Panc1 (cell line): ENCODE data around the gene CENPP. TPM values are rescaled to one million over a fixed set of nuclear protein-coding genes. Genes with fewer than 3 reads are reported as not detected.

ENCODE experiments used
- ATAC-seq: fragments of 200-7000 bp; cut with Tn5 transposase; 2 replicates; pipeline ENCODE4 v1.9.1; 2020; ENCODE audit warnings: mild to moderate bottlenecking, moderate library complexity
- BruUV-seq: library from RNA; stranded (reverse); fragments of 400-500 nt; replicated peaks from 2 replicates; lab custom pipeline; 2021; lab: Mats Ljungman, UMichigan
- CTCF ChIA-PET: fragments of 300-600 bp; sonication (Branson Sonifier 250); formaldehyde crosslinking; loops from one replicate; lab custom pipeline; 2022; ENCODE audit warnings: antibody characterized with exemption; lab: Charles Lee
- POLR2A ChIA-PET: fragments of 300-600 bp; sonication (Branson Sonifier 250); formaldehyde crosslinking; loops from one replicate; lab custom pipeline; 2022; ENCODE audit warnings: antibody characterized with exemption; lab: Charles Lee
- DNase-seq: peaks from one replicate; pipeline ENCODE4 v3.0.0-alpha.2; 2010; ENCODE audit warnings: low read depth, low spot score
- H3K27ac ChIP-seq: 2 replicates; pipeline ENCODE4 v1.5.1; 2011; ENCODE audit warnings: mild to moderate bottlenecking, low read length, inconsistent platforms
- H3K27me3 ChIP-seq: fragments of 200-500 bp; sonication (Bioruptor generic); 2 replicates; pipeline ENCODE4 v1.6.0; 2014; ENCODE audit warnings: low read length, inconsistent platforms; ENCODE audit not compliant: control insufficient read depth, insufficient read depth
- H3K36me3 ChIP-seq: fragments of 200-500 bp; sonication (Bioruptor generic); 2 replicates; pipeline ENCODE4 v1.5.1; 2014; ENCODE audit warnings: inconsistent platforms, mild to moderate bottlenecking, low read length, moderate library complexity; ENCODE audit not compliant: control insufficient read depth, insufficient read depth
- H3K4me1 ChIP-seq: 2 replicates; pipeline ENCODE4 v1.5.1; 2011; ENCODE audit warnings: inconsistent platforms, mild to moderate bottlenecking, low read length, moderate library complexity; ENCODE audit not compliant: control insufficient read depth, insufficient read depth
- H3K4me3 ChIP-seq, 2 experiments: 2 replicates each; pipeline ENCODE4 v1.5.1; 2011 to 2012; ENCODE audit warnings: low read depth in 2 of 2, low read length in 2 of 2, mild to moderate bottlenecking in 2 of 2, inconsistent platforms in 1 of 2, moderate library complexity in 1 of 2
- H3K9me3 ChIP-seq: fragments of 200-500 bp; sonication (Bioruptor generic); 2 replicates; pipeline ENCODE4 v1.5.1; 2014; ENCODE audit warnings: low read depth, mild to moderate bottlenecking, inconsistent platforms, low read length, moderate library complexity; ENCODE audit not compliant: control insufficient read depth, insufficient read depth
- POLR2AphosphoS5 ChIP-seq: IDR thresholded peaks from 2 replicates; pipeline ENCODE4 v1.6.1; 2012; ENCODE audit warnings: mild to moderate bottlenecking, low read depth, low read length, moderate library complexity
- SIN3A ChIP-seq: IDR thresholded peaks from 2 replicates; pipeline ENCODE4 v1.6.1; 2012; ENCODE audit warnings: low read depth, mild to moderate bottlenecking, low read length, moderate library complexity, borderline replicate concordance; ENCODE audit not compliant: insufficient read depth
- TCF7L2 ChIP-seq: IDR thresholded peaks from 2 replicates; pipeline ENCODE4 v1.6.1; 2011; ENCODE audit warnings: mild to moderate bottlenecking, low read depth, low read length, inconsistent platforms
- in situ Hi-C: cut with HindIII; loops from 2 replicates; pipeline ENCODE4 v1.10.0; 2016; ENCODE audit warnings: low sequenced_read_pairs, low pct_unique_long_range_greater_than_20kb
- intact Hi-C: fragments of 100-400 bp; cut with micrococcal nuclease; formaldehyde crosslinking; loops from one replicate; pipeline ENCODE4 v1.10.0; 2022; ENCODE audit not compliant: unreplicated experiment
- total RNA-seq: library from RNA; stranded (reverse); gene quantifications from one replicate; pipeline ENCODE4 v1.2.1, GENCODE V29; 2021; ENCODE audit not compliant: unreplicated experiment
- TF ChIP-seq, protein P1 (sequence below), 2 experiments: IDR thresholded peaks; 2 replicates each; pipeline ENCODE4 v1.6.1; 2011 to 2012; ENCODE audit warnings: low read depth in 2 of 2, control low read depth in 1 of 2, low read length in 1 of 2, mild to moderate bottlenecking in 1 of 2, moderate library complexity in 1 of 2; ENCODE audit not compliant: insufficient read depth in 1 of 2
- TF ChIP-seq, protein P2 (sequence below): fragments of 450-650 bp; IDR thresholded peaks from 2 replicates; pipeline ENCODE4 v1.5.1; 2017; ENCODE audit warnings: mild to moderate bottlenecking

CENPP gene
- total RNA-seq, 1 experiment from 2014 or later: 6.7 TPM

GRCh38 chr9:92353051-92353450 lies 27.3 kb downstream of the CENPP start:
- H3K27ac ChIP-seq: no peak overlapping the region
- CTCF ChIA-PET: no interaction called here
- no peak overlapping the region for H3K4me3 ChIP-seq
- no peaks in the 10 kb centered on the region for H3K36me3 ChIP-seq
- no peak for ATAC-seq
- in situ Hi-C loops (no loop called here), intact Hi-C loops (no loop called here)
- no peaks in the 10 kb centered on the region for H3K9me3 ChIP-seq
- no peaks in the 10 kb centered on the region for H3K27me3 ChIP-seq
- DNase-seq: no peak
- no peaks in the 10 kb centered on the region for H3K4me1 ChIP-seq
- POLR2A ChIA-PET: no interaction called here
- BruUV-seq: no TSS peak
- TF ChIP-seq, protein P1, sequence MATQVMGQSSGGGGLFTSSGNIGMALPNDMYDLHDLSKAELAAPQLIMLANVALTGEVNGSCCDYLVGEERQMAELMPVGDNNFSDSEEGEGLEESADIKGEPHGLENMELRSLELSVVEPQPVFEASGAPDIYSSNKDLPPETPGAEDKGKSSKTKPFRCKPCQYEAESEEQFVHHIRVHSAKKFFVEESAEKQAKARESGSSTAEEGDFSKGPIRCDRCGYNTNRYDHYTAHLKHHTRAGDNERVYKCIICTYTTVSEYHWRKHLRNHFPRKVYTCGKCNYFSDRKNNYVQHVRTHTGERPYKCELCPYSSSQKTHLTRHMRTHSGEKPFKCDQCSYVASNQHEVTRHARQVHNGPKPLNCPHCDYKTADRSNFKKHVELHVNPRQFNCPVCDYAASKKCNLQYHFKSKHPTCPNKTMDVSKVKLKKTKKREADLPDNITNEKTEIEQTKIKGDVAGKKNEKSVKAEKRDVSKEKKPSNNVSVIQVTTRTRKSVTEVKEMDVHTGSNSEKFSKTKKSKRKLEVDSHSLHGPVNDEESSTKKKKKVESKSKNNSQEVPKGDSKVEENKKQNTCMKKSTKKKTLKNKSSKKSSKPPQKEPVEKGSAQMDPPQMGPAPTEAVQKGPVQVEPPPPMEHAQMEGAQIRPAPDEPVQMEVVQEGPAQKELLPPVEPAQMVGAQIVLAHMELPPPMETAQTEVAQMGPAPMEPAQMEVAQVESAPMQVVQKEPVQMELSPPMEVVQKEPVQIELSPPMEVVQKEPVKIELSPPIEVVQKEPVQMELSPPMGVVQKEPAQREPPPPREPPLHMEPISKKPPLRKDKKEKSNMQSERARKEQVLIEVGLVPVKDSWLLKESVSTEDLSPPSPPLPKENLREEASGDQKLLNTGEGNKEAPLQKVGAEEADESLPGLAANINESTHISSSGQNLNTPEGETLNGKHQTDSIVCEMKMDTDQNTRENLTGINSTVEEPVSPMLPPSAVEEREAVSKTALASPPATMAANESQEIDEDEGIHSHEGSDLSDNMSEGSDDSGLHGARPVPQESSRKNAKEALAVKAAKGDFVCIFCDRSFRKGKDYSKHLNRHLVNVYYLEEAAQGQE (IDR thresholded peaks at IDR 0.05; ENCODE audit: insufficient read depth in 1 of 2, low read depth in 2 of 2, low read length in 1 of 2): no peak
- no peak for TF ChIP-seq TCF7L2
- TF ChIP-seq, protein P2, sequence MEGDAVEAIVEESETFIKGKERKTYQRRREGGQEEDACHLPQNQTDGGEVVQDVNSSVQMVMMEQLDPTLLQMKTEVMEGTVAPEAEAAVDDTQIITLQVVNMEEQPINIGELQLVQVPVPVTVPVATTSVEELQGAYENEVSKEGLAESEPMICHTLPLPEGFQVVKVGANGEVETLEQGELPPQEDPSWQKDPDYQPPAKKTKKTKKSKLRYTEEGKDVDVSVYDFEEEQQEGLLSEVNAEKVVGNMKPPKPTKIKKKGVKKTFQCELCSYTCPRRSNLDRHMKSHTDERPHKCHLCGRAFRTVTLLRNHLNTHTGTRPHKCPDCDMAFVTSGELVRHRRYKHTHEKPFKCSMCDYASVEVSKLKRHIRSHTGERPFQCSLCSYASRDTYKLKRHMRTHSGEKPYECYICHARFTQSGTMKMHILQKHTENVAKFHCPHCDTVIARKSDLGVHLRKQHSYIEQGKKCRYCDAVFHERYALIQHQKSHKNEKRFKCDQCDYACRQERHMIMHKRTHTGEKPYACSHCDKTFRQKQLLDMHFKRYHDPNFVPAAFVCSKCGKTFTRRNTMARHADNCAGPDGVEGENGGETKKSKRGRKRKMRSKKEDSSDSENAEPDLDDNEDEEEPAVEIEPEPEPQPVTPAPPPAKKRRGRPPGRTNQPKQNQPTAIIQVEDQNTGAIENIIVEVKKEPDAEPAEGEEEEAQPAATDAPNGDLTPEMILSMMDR: no peak
- TF ChIP-seq SIN3A: no peak
- no peak for TF ChIP-seq POLR2AphosphoS5

- in situ Hi-C loops (no loop called here), intact Hi-C loops (no loop called here)
- ATAC-seq (no peak), DNase-seq (no peak)
- ChIA-PET CTCF (no interaction called here), POLR2A (no interaction called here)
- Histone ChIP-seq H3K27ac (no peak overlapping the region), H3K27me3 (no peaks in the 10 kb centered on the region), H3K4me1 (no peaks in the 10 kb centered on the region), H3K4me3 (no peak overlapping the region), H3K36me3 (no peaks in the 10 kb centered on the region), H3K9me3 (no peaks in the 10 kb centered on the region)
- no TSS peak for BruUV-seq
- no peak for TF ChIP-seq POLR2AphosphoS5
- no peak for TF ChIP-seq SIN3A
- TF ChIP-seq, protein P2: no peak
- no peak for TF ChIP-seq TCF7L2
- TF ChIP-seq, protein P1 (IDR thresholded peaks at IDR 0.05; ENCODE audit: insufficient read depth in 1 of 2, low read depth in 2 of 2, low read length in 1 of 2): no peak
Measured at GRCh38 chr9:92359394-92359995, 33.7 kb downstream of the CENPP start.
